ENCODE measurements around the gene SZT2. TPM values are rescaled to one million over a fixed set of nuclear protein-coding genes. Genes with fewer than 3 reads are reported as not detected.

The SZT2 gene
- total RNA-seq, 1 donor from 2014 or later, result 39.4 TPM

DNA sequence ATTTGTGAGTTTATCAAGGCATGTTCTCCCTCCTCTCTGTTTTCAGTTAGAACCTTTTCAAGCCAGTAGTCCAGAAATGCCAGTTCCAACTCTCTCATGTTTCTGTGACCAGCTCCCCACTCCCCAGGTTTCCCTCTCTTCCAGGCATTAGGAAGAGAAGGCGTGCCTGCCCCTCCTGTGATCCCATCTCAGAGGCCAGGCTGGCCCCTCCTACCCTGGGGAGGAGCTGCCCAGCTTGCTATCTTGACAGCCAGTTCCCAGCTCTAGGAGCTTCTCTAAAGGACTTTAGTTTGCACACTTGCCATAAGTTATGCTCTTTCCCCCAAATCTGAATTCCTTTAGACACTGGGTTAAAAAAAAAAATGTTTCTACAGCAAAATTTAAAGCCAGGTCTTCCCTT lies 55.1 kb downstream of the SZT2 start:
- no peak for DNase-seq (ENCODE audit: low read depth, low spot score)
- TF ChIP-seq, protein P1, sequence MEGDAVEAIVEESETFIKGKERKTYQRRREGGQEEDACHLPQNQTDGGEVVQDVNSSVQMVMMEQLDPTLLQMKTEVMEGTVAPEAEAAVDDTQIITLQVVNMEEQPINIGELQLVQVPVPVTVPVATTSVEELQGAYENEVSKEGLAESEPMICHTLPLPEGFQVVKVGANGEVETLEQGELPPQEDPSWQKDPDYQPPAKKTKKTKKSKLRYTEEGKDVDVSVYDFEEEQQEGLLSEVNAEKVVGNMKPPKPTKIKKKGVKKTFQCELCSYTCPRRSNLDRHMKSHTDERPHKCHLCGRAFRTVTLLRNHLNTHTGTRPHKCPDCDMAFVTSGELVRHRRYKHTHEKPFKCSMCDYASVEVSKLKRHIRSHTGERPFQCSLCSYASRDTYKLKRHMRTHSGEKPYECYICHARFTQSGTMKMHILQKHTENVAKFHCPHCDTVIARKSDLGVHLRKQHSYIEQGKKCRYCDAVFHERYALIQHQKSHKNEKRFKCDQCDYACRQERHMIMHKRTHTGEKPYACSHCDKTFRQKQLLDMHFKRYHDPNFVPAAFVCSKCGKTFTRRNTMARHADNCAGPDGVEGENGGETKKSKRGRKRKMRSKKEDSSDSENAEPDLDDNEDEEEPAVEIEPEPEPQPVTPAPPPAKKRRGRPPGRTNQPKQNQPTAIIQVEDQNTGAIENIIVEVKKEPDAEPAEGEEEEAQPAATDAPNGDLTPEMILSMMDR (conservative IDR thresholded peaks at IDR 0.05), result no peak
- Mint-ChIP-seq H3K36me3 (ENCODE audit: low read depth) (peaks cover 19% of the 10 kb centered on the region), H3K27ac (ENCODE audit: unreplicated experiment) (peak overlapping the region; percentile 3), H3K27me3 (ENCODE audit: low read depth) (no peaks in the 10 kb centered on the region), H3K4me3 (no peak overlapping the region), H3K4me1 (no peaks in the 10 kb centered on the region), H3K9me3 (no peaks in the 10 kb centered on the region)

DNA sequence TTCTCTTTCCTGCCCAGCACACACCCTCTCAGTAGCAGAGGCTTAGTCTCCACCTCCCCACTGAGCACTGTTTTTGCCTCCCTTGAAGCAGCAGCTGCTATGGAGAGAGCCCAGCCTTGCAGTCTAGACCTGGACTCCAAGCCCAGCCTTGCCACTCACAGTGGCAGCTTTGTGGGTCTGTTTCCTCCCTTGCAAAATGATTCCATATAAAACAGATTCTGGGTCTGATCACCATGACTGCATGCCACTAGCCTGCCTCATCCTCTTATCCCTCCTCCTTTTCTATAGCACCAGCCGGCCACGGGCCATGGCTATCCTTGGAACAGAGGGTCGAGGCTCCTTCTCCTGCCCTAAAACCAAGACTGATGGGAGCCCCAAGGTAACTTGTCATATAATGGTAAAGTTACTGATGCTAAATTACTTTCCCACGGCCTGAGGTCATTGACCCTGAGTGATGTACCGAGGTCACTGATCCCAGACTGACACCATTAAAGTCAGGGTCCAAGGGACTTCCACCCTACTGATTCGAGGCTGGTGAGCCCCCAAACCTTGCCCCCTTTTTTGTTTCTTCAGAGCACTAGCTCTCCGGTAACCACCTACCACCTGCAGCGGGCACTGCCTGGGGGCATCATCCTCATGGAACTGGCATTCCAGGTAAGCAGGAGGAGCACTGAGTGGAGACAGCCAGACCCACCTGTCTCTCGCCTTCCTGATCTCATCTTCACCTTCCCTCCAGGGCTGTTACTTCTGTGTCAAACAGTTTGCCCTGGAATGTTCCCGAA lies 56.1 kb downstream of the SZT2 start:
- no peaks in the 10 kb centered on the region for H3K4me1 Mint-ChIP-seq
- H3K36me3 Mint-ChIP-seq (ENCODE audit: low read depth), result peaks cover 21% of the 10 kb centered on the region
- peak overlapping the region; percentile 18 for H3K4me3 Mint-ChIP-seq
- no peak for DNase-seq (ENCODE audit: low read depth, low spot score)
- H3K27ac Mint-ChIP-seq (ENCODE audit: unreplicated experiment), result peak overlapping the region; percentile 81
- H3K9me3 Mint-ChIP-seq, result no peaks in the 10 kb centered on the region
- H3K27me3 Mint-ChIP-seq (ENCODE audit: low read depth), result no peaks in the 10 kb centered on the region
- TF ChIP-seq, protein P1 (conservative IDR thresholded peaks at IDR 0.05), result no peak

DNA sequence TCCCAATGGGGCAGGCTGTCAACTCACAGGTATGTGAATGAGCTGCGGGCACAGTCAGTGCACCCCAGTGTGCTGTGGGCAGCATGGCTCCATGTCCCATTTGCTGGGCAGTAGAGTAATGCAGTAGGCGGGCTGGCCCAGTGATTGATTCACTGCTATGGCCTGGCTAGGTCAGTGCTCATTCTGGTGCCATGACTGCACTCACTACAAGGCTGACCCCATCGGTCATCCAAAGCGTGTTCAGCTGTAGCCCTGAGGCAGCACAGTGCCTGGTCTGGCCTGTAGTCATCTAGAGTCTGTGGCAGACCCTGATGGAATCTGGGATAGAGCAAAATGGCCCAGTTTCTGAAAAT lies 56.7 kb downstream of the SZT2 start:
- Mint-ChIP-seq H3K4me1 (no peaks in the 10 kb centered on the region), H3K4me3 (peak overlapping the region; percentile 18), H3K36me3 (ENCODE audit: low read depth) (peaks cover 22% of the 10 kb centered on the region), H3K9me3 (no peaks in the 10 kb centered on the region), H3K27ac (ENCODE audit: unreplicated experiment) (peak overlapping the region; percentile 37), H3K27me3 (ENCODE audit: low read depth) (no peaks in the 10 kb centered on the region)
- TF ChIP-seq, protein P1 (conservative IDR thresholded peaks at IDR 0.05), result no peak
- no peak for DNase-seq (ENCODE audit: low read depth, low spot score)

DNA sequence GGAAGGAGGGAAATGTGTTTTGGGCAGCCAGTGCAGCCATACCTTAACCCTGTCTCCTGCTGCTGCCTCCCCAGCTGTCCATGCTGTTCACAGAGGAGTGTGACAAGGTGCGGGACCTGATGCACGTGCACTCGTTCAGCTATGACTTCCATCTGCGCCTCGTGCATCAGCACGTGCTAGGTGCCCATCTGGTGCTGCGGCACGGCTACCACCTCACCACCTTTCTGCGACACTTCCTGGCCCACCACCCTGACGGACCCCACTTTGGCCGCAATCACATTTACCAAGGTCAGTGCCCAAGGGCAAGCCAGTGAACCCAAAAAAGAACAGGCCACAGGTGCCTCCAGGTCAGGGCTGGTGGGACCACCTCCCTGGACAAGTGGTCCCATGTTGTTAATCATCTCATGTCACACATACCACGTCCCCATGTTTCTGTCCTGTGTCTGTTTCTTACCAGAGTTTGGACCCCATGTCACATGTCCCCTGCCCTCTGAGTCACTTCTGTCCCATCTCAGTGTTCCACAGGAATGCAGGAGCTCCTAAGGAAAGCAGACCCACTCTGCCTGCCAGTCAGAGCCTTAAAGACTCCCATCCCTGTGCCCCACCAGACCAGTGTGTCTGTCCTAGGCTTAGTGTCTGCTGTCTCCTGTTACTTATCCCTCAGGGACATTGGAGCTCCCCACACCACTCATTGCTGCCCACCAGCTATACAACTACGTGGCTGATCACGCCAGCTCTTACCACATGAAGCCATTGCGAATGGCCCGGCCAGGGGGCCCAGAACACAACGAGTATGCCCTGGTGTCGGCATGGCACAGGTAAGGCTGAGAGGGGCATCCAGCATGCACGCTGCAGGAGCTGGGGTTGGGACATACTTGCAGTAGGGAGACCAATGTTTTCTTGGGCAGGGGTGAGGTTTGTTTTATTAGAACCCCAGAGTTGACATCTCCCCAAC lies 57.5 kb downstream of the SZT2 start:
- no peaks in the 10 kb centered on the region for H3K27me3 Mint-ChIP-seq (ENCODE audit: low read depth)
- DNase-seq (ENCODE audit: low read depth, low spot score), result no peak
- H3K9me3 Mint-ChIP-seq, result no peaks in the 10 kb centered on the region
- peaks cover 26% of the 10 kb centered on the region for H3K36me3 Mint-ChIP-seq (ENCODE audit: low read depth)
- TF ChIP-seq, protein P1 (conservative IDR thresholded peaks at IDR 0.05), result no peak
- no peak overlapping the region for H3K27ac Mint-ChIP-seq (ENCODE audit: unreplicated experiment)
- peak overlapping the region; percentile 31 for H3K4me3 Mint-ChIP-seq
- H3K4me1 Mint-ChIP-seq, result no peaks in the 10 kb centered on the region

DNA sequence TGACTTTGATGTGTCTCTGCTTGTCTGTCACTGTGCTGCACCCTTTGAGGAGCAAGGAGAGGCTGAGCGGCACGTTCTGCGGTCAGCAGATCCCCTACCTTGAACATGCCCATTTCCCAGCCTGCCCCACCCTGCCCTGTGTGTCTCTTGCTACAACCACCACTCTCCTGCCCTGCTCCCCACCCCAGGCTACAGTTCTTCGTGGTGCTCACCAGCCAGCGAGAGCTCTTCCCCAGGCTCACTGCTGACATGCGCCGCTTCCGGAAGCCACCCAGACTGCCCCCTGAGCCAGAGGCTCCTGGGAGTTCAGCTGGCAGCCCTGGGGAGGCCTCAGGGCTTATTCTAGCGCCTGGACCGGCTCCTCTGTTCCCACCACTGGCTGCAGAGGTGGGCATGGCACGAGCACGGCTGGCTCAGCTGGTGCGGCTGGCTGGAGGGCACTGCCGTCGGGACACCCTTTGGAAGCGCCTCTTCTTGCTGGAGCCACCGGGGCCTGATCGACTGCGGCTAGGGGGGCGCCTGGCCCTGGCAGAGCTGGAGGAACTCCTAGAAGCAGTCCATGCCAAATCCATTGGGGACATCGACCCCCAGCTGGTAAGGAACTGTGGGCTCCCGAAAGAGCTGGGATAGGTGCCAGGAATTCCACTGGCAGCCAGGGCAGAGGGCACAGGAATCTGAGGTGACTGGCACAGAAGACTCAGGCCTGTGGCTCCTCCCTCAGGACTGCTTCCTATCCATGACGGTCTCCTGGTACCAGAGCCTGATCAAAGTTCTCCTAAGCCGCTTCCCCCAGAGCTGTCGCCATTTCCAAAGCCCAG lies 58.4 kb downstream of the SZT2 start:
- peaks cover 9% of the 10 kb centered on the region for H3K4me1 Mint-ChIP-seq
- H3K27ac Mint-ChIP-seq (ENCODE audit: unreplicated experiment), result no peak overlapping the region
- TF ChIP-seq, protein P1 (conservative IDR thresholded peaks at IDR 0.05), result no peak
- no peak for DNase-seq (ENCODE audit: low read depth, low spot score)
- H3K9me3 Mint-ChIP-seq, result no peaks in the 10 kb centered on the region
- H3K27me3 Mint-ChIP-seq (ENCODE audit: low read depth), result no peaks in the 10 kb centered on the region
- H3K4me3 Mint-ChIP-seq, result no peak overlapping the region
- peaks cover 34% of the 10 kb centered on the region for H3K36me3 Mint-ChIP-seq (ENCODE audit: low read depth)
